BE2C (cell line): ENCODE measurements around the gene CKS1B.

Source experiments
- DNase-seq: peaks from one replicate; pipeline ENCODE4 v3.0.0-alpha.2; 2020
- H3K27me3 ChIP-seq: fragments of 250-450 bp; sonication (Bioruptor Pico); 2 replicates; pipeline ENCODE4 v1.5.1; 2020; ENCODE audit warnings: mild to moderate bottlenecking
- H3K36me3 ChIP-seq: fragments of 250-450 bp; sonication (Bioruptor Pico); 2 replicates; pipeline ENCODE4 v1.5.1; 2020; ENCODE audit warnings: mild to moderate bottlenecking
- H3K4me1 ChIP-seq: fragments of 250-450 bp; sonication (Bioruptor Pico); 2 replicates; pipeline ENCODE4 v1.5.1; 2020
- H3K4me3 ChIP-seq: 2 replicates; pipeline ENCODE4 v1.5.1; 2011; ENCODE audit warnings: low read depth, low read length
- H3K9me3 ChIP-seq: fragments of 250-450 bp; sonication (Bioruptor Pico); 2 replicates; pipeline ENCODE4 v1.5.1; 2020
- CTCF ChIP-seq: IDR thresholded peaks from 2 replicates; pipeline ENCODE4 v1.5.1; 2012; ENCODE audit warnings: mild to moderate bottlenecking, low read depth, low read length

The CKS1B gene

DNA sequence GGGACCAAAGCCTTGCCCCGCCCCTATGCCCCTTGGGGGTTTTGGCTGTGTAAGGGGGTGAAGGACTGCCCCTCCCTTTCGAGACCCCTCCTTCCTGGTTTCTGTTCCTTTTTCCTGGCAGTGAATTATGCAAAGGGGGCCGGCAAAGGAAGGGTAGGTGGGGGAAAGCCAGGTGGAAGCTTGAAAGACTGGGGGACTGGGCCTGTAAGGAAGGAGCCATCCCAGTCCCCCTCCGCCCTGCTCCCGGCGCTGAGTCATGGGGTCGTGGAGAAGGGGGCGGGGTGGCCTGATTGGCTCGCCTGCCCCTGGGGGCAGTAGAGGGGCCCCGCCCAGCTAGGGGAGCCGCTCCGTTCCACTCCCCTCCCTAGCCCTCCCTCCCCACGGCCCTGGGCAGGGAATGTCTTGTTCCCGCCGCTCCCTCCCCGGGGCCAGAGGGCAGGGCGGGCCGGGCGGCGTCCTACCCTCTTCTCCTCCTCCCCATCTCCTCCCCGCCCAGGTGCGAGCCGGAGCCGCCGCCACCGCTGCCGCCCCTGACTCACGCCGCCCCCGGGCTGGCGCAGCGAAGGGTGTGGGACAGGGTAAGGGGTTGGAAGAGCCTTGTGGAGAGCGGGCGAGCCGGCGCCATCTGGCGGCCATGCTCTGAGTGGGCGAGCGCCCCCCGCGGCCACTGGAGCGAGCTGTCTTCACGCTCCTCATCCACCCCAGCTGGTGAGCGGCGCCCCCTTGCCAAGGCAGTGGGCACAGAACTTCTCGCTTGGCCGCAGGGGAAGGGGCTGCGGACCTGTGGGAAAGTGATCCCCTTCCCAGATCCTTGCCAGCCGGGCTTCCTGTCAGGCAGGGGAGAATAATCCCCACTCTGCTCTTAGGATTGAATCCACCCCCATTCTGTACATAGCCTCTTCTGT lies 42.8 kb downstream of the CKS1B start:
- no peaks in the 10 kb centered on the region for H3K9me3 ChIP-seq
- peak; percentile 99 for TF ChIP-seq CTCF
- peaks cover 21% of the 10 kb centered on the region for H3K4me1 ChIP-seq
- DNase-seq = peak; percentile 94
- H3K4me3 ChIP-seq = peak overlapping the region; percentile 51
- H3K27me3 ChIP-seq = no peaks in the 10 kb centered on the region
- peaks cover 17% of the 10 kb centered on the region for H3K36me3 ChIP-seq

DNA sequence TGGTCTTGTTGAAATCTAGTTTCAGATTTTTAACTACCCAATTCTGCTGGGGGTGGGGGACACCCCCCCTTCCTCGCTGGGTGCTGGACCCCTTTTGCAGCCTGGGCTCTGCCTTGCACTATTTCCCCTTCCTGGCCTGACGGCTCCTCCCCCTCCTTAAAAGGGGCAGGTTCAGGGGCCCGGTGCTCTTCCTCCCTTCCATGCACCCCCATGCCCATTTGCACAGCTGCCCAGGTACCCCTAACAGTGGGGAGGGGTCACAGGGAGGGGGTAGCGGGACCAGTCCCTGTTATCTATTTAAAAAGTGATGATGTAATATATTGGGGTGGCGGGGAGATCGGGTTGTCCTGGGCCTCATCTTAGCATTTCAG lies 43.5 kb downstream of the CKS1B start:
- TF ChIP-seq CTCF = no peak
- peak overlapping the region; percentile 51 for H3K4me3 ChIP-seq
- H3K27me3 ChIP-seq = no peaks in the 10 kb centered on the region
- peaks cover 16% of the 10 kb centered on the region for H3K4me1 ChIP-seq
- peak; percentile 6 for DNase-seq
- H3K36me3 ChIP-seq = peaks cover 17% of the 10 kb centered on the region
- H3K9me3 ChIP-seq = no peaks in the 10 kb centered on the region

DNA sequence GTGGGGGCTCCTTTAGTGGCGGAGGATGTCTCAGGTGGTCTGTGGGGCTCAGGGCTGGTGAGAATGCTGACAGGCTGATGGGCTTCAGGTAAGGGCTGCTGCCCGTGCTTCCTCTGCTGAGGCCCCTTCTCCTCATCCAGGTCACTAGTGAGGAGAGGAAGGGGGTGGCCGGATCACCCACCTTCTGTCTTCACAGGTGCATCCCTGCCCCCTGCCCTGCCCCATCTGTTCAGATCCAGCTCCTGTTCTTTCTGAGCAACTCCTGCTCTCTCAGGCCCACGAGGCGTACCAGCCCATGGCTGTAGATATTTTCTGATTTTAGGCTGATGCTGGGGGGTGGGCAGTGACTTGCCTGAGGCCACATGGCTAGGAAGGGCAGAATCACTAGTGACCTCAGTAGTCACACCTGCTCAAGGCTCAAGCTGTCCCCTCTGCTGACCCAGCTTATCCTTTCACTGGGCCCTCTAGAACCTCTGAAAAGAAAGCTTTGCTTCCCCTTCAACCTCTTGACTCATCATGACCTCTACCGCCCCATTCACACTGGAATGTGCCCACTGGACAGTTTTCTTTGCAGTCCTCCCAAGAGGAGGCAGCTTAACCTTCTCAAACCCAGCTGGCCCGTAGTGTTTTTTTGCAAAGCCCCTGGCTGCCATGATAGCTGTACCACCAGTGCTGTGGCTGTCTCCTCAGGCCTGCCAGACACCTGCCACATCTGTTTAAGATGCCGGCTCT lies 44.3 kb downstream of the CKS1B start:
- Histone ChIP-seq H3K4me3 (no peak overlapping the region), H3K36me3 (peaks cover 17% of the 10 kb centered on the region), H3K4me1 (peaks cover 11% of the 10 kb centered on the region), H3K27me3 (no peaks in the 10 kb centered on the region), H3K9me3 (no peaks in the 10 kb centered on the region)
- DNase-seq = no peak
- no peak for TF ChIP-seq CTCF

GRCh38 chr1:155019377-155020245 lies 45.1 kb downstream of the CKS1B start:
- Histone ChIP-seq H3K4me3 (no peak overlapping the region), H3K27me3 (no peaks in the 10 kb centered on the region), H3K36me3 (peaks cover 16% of the 10 kb centered on the region), H3K4me1 (peaks cover 11% of the 10 kb centered on the region), H3K9me3 (no peaks in the 10 kb centered on the region)
- DNase-seq = no peak
- TF ChIP-seq CTCF = no peak

GRCh38 chr1:155022136-155022926 lies 47.9 kb downstream of the CKS1B start:
- no peaks in the 10 kb centered on the region for H3K9me3 ChIP-seq

More at GRCh38 chr1:155022136-155022926, 47.9 kb downstream of the CKS1B start:
- no peak for TF ChIP-seq CTCF
- Histone ChIP-seq H3K4me3 (no peak overlapping the region), H3K4me1 (peaks cover 5% of the 10 kb centered on the region; the same call in 1 of the 2 replicates), H3K27me3 (no peaks in the 10 kb centered on the region), H3K36me3 (no peaks in the 10 kb centered on the region)
- no peak for DNase-seq
